A673 (cell line): Measurements from ENCODE around the gene KCND2. TPM values are rescaled to one million over a fixed set of nuclear protein-coding genes. Genes with fewer than 3 reads are reported as not detected.

Experiments
- BruUV-seq: library from RNA; stranded (reverse); fragments of 400-500 nt; replicated peaks from 2 replicates; lab custom pipeline; 2021; lab: Mats Ljungman, UMichigan
- CTCF ChIA-PET: fragments of 300-600 bp; sonication (Branson Sonifier 250); formaldehyde crosslinking; loops from one replicate; lab custom pipeline; 2022; ENCODE audit warnings: antibody characterized with exemption; lab: Charles Lee
- POLR2A ChIA-PET: fragments of 300-600 bp; sonication (Branson Sonifier 250); formaldehyde crosslinking; loops from one replicate; lab custom pipeline; 2022; ENCODE audit warnings: antibody characterized with exemption; ENCODE audit not compliant: low non-redundant PET; lab: Charles Lee
- DNase-seq: peaks from one replicate; pipeline ENCODE4 v3.0.0-alpha.2; 2015; ENCODE audit warnings: low spot score
- H3K27ac ChIP-seq: fragments of 200-600 bp; sonication (generic); 2 replicates; pipeline ENCODE4 v1.5.1; 2016; ENCODE audit warnings: mixed run types, low read depth, mild to moderate bottlenecking, mixed read lengths, antibody characterized with exemption, low read length; ENCODE audit not compliant: poor library complexity, severe bottlenecking
- H3K27me3 ChIP-seq: fragments of 200-600 bp; sonication (generic); replicated peaks from 2 replicates; pipeline ENCODE4 v1.6.1; 2017; ENCODE audit warnings: mixed run types, low read depth, mild to moderate bottlenecking, mixed read lengths, antibody characterized with exemption, low read length; ENCODE audit not compliant: insufficient read depth, poor library complexity
- H3K36me3 ChIP-seq: fragments of 200-600 bp; sonication (generic); 2 replicates; pipeline ENCODE4 v1.6.1; 2016; ENCODE audit warnings: mixed run types, mild to moderate bottlenecking, mixed read lengths, antibody characterized with exemption, low read length; ENCODE audit not compliant: insufficient read depth, poor library complexity, severe bottlenecking
- H3K4me1 ChIP-seq: fragments of 200-600 bp; sonication (generic); 2 replicates; pipeline ENCODE4 v1.6.1; 2017; ENCODE audit warnings: mixed run types, mild to moderate bottlenecking, mixed read lengths, antibody characterized with exemption, low read length; ENCODE audit not compliant: insufficient read depth, poor library complexity, severe bottlenecking
- H3K4me3 ChIP-seq: fragments of 200-600 bp; sonication (generic); 2 replicates; pipeline ENCODE4 v1.5.1; 2016; ENCODE audit warnings: low read depth, mixed run types, mild to moderate bottlenecking, mixed read lengths, low read length; ENCODE audit not compliant: poor library complexity, severe bottlenecking
- H3K9me3 ChIP-seq: fragments of 200-600 bp; sonication (generic); 2 replicates; pipeline ENCODE4 v1.6.1; 2016; ENCODE audit warnings: mixed run types, low read depth, mild to moderate bottlenecking, mixed read lengths, antibody characterized with exemption, low read length; ENCODE audit not compliant: poor library complexity, severe bottlenecking
- CTCF ChIP-seq: fragments of 300-800, 200-600 bp; sonication (generic); conservative IDR thresholded peaks from 2 replicates; pipeline ENCODE4 v1.5.1; 2017; ENCODE audit warnings: low read depth, mild to moderate bottlenecking, antibody characterized with exemption, low read length, moderate library complexity, mixed read lengths
- EZH2 ChIP-seq: fragments of 200-600 bp; sonication (generic); IDR thresholded peaks from 2 replicates; pipeline ENCODE4 v1.6.1; 2017; ENCODE audit warnings: borderline replicate concordance, low read depth, mild to moderate bottlenecking, mixed read lengths, antibody characterized with exemption, low read length; ENCODE audit not compliant: poor library complexity, severe bottlenecking
- intact Hi-C: fragments of 100-400 bp; cut with micrococcal nuclease; formaldehyde crosslinking; loops from one replicate; pipeline ENCODE4 v1.10.0; 2022; ENCODE audit not compliant: unreplicated experiment
- total RNA-seq: library from RNA; stranded (reverse); gene quantifications from 2 replicates; pipeline ENCODE4 v1.2.3, GENCODE V29; 2021

Gene KCND2
- total RNA-seq, 1 experiment from 2014 or later: not detected

- ChIA-PET CTCF (no interaction called here), POLR2A (no interaction called here)
- Histone ChIP-seq H3K27me3 (no peaks in the 10 kb centered on the region), H3K4me3 (no peak overlapping the region), H3K36me3 (no peaks in the 10 kb centered on the region), H3K9me3 (no peaks in the 10 kb centered on the region), H3K27ac (no peak overlapping the region), H3K4me1 (no peaks in the 10 kb centered on the region)
- TF ChIP-seq CTCF (no peak), EZH2 (no peak)
- no peak for DNase-seq
- intact Hi-C loops: no loop called here
- BruUV-seq: no TSS peak
Observed at GRCh38 chr7:120407010-120407409, 134.0 kb downstream of the KCND2 start.

- no peak for DNase-seq
- TF ChIP-seq CTCF: no peak
- no peaks in the 10 kb centered on the region for H3K9me3 ChIP-seq
- no peaks in the 10 kb centered on the region for H3K27me3 ChIP-seq
- no peaks in the 10 kb centered on the region for H3K4me1 ChIP-seq
- H3K36me3 ChIP-seq: no peaks in the 10 kb centered on the region
- BruUV-seq: no TSS peak
- intact Hi-C loops: no loop called here
- CTCF ChIA-PET: interaction anchor here (0.6 kb wide), 1 partner anchor 142 kb away, joined by 3 read pairs; no protein-coding TSS in a partner anchor
- POLR2A ChIA-PET: no interaction called here
- no peak overlapping the region for H3K27ac ChIP-seq
- no peak overlapping the region for H3K4me3 ChIP-seq
Observed at GRCh38 chr7:120412139-120413050, 139.4 kb downstream of the KCND2 start.

- H3K27me3 ChIP-seq: no peaks in the 10 kb centered on the region
- POLR2A ChIA-PET: no interaction called here
- CTCF ChIA-PET: interaction anchor here (0.6 kb wide), 1 partner anchor 141 kb away, joined by 3 read pairs; no protein-coding TSS in a partner anchor
- H3K4me3 ChIP-seq: no peak overlapping the region
- no peak overlapping the region for H3K27ac ChIP-seq
- DNase-seq: no peak
- intact Hi-C loops: no loop called here
- TF ChIP-seq EZH2: no peak
- no peak for TF ChIP-seq CTCF
- no peaks in the 10 kb centered on the region for H3K9me3 ChIP-seq
- no peaks in the 10 kb centered on the region for H3K36me3 ChIP-seq
- no peaks in the 10 kb centered on the region for H3K4me1 ChIP-seq
- BruUV-seq: no TSS peak
Observed at GRCh38 chr7:120413164-120413563, 140.2 kb downstream of the KCND2 start.
